GM23338 (cell line): ENCODE results near the gene LTV1. TPM values are rescaled to one million over a fixed set of nuclear protein-coding genes. Genes with fewer than 3 reads are reported as not detected.

Experiments used
- polyA plus RNA-seq: library from polyadenylated mRNA; unstranded; fragments of >200 nt; fragmentation: Nextera tagmentation; extraction: Ambion mirVana; gene quantifications from 2 replicates; pipeline ENCODE4 v1.2.1, GENCODE V29; 2016
- small RNA-seq: library from RNA; depleted of rRNA; stranded (forward); fragments of <200 nt; gene quantifications from one replicate; pipeline ENCODE3, GENCODE V24; 2014; ENCODE audit warnings: low replicate concordance
- total RNA-seq: library from RNA; depleted of rRNA; stranded (reverse); fragments of >200 nt; shearing (Covaris generic); gene quantifications from 2 replicates; pipeline ENCODE4 v1.2.3, GENCODE V29; 2014; rRNA removed

LTV1 gene
- total and polyA plus RNA-seq, 2 experiments from 2014 or later = 36.5 to 72.4 TPM

Small RNA genes within 50 kb of the gene (small RNA-seq; reads per million reads assigned to genes)
- not detected for gene ZC2HC1B

Other genes starting within 250 kb of the LTV1 start
- gene PHACTR2, start 165.4 kb upstream of the LTV1 start, total RNA-seq = 44.7 and 67.7 TPM in 2 replicates
- 77.4 and 105 TPM in 2 replicates for gene PHACTR2, start 165.4 kb upstream of the LTV1 start, polyA plus RNA-seq
- gene ZC2HC1B, start 21.1 kb downstream of the LTV1 start, total RNA-seq = not detected in 2 replicates
- not detected in 2 replicates for gene ZC2HC1B, start 21.1 kb downstream of the LTV1 start, polyA plus RNA-seq
- 0.66 and 0.90 TPM in 2 replicates for gene PLAGL1, start 164.9 kb downstream of the LTV1 start, total RNA-seq
- gene PLAGL1, start 164.9 kb downstream of the LTV1 start, polyA plus RNA-seq = 1.4 and 1.7 TPM in 2 replicates